HL-60 (cell line): ENCODE data around the gene KRTAP10-8.
"Not testable (repeated sequence)": the region's sequence is repeated elsewhere in the genome, so short reads cannot be mapped to it uniquely, and the experiment has no call there.

ENCODE experiments used
- DNase-seq, 2 experiments: peaks; one replicate each; pipeline ENCODE4 v3.0.0-alpha.2; 2010 to 2020; ENCODE audit warnings: low read depth in 1 of 2, low spot score in 1 of 2
- H3K27ac ChIP-seq: fragments of 250-450 bp; sonication (Bioruptor Pico); replicated peaks from 2 replicates; pipeline ENCODE4 v1.5.1; 2020; ENCODE audit warnings: mild to moderate bottlenecking, moderate library complexity
- H3K27me3 ChIP-seq: fragments of 250-450 bp; sonication (Bioruptor Pico); 2 replicates; pipeline ENCODE4 v1.5.1; 2021; ENCODE audit warnings: mild to moderate bottlenecking, moderate library complexity; ENCODE audit not compliant: insufficient read depth, poor library complexity, severe bottlenecking
- H3K4me3 ChIP-seq: replicated peaks from 2 replicates; pipeline ENCODE4 v1.5.1; 2011; ENCODE audit warnings: mild to moderate bottlenecking, control low read depth, low read length; ENCODE audit not compliant: insufficient read depth
- CTCF ChIP-seq: IDR thresholded peaks from one replicate; pipeline ENCODE4 v1.5.1; 2011; ENCODE audit warnings: low read length, control low read depth, inconsistent platforms; ENCODE audit not compliant: insufficient read depth
- GABPA ChIP-seq: IDR thresholded peaks from 2 replicates; pipeline ENCODE4 v1.6.1; 2012; ENCODE audit warnings: low read depth
- POLR2AphosphoS5 ChIP-seq: IDR thresholded peaks from 2 replicates; pipeline ENCODE4 v1.6.1; 2012; ENCODE audit warnings: low read depth
- REST ChIP-seq: IDR thresholded peaks from 2 replicates; pipeline ENCODE4 v1.6.1; 2012; ENCODE audit warnings: low read depth; ENCODE audit not compliant: insufficient replicate concordance
- SPI1 ChIP-seq: IDR thresholded peaks from 2 replicates; pipeline ENCODE4 v1.6.1; 2012; ENCODE audit warnings: low read depth, mild to moderate bottlenecking, borderline replicate concordance

KRTAP10-8 gene

GRCh38 chr21:44603911-44604310 lies 8.0 kb upstream of the KRTAP10-8 start:
- DNase-seq: no peak
- no peak for TF ChIP-seq CTCF
- TF ChIP-seq SPI1: no peak
- no peak for TF ChIP-seq POLR2AphosphoS5
- TF ChIP-seq REST: no peak
- H3K4me3 ChIP-seq: no peak overlapping the region
- peaks cover 2% of the 10 kb centered on the region for H3K27me3 ChIP-seq
- H3K27ac ChIP-seq: no peak overlapping the region

GRCh38 chr21:44606495-44606894 lies 5.4 kb upstream of the KRTAP10-8 start:
- H3K27me3 ChIP-seq: peaks cover 2% of the 10 kb centered on the region
- no peak overlapping the region for H3K4me3 ChIP-seq
- DNase-seq: no peak
- no peak overlapping the region for H3K27ac ChIP-seq
- TF ChIP-seq POLR2AphosphoS5 (no peak), REST (no peak), CTCF (no peak), GABPA (no peak), SPI1 (no peak)

- no peak overlapping the region for H3K27ac ChIP-seq
- H3K27me3 ChIP-seq: peaks cover under 1% of the 10 kb centered on the region
- no peak overlapping the region for H3K4me3 ChIP-seq
- TF ChIP-seq SPI1: no peak
- no peak for TF ChIP-seq GABPA
- TF ChIP-seq POLR2AphosphoS5: no peak
- no peak for TF ChIP-seq CTCF
- TF ChIP-seq REST: no peak
- DNase-seq: no peak
Observed at GRCh38 chr21:44609193-44609592, 2.7 kb upstream of the KRTAP10-8 start.

GRCh38 chr21:44610157-44610843 lies 1.6 kb upstream of the KRTAP10-8 start:
- not testable (repeated sequence) for H3K27me3 ChIP-seq, H3K27ac ChIP-seq, DNase-seq, H3K4me3 ChIP-seq
